ENCODE results near the gene OR9A2.

Gene OR9A2

GRCh38 chr7:143002106-143002505 lies 24.8 kb downstream of the OR9A2 start:
- ChIA-PET POLR2A (no interaction called here), CTCF (interaction anchor here (0.6 to 26.4 kb wide), 37 partner anchors 7 to 699 kb away, joined by 3 to 885 read pairs (median 6); partner anchors contain the start of genes EPHB6 and TAS2R40)
- TF ChIP-seq CTCF (IDR thresholded peaks at IDR 0.05; ENCODE audit: insufficient read depth, low read length, missing control alignments), result no peak
- no peak for DNase-seq (ENCODE audit: low read depth, low spot score)
- H3K4me3 ChIP-seq (ENCODE audit: low read depth, low read length), result no peak overlapping the region

- ChIA-PET CTCF (interaction anchor here (1.0 to 26.4 kb wide), 11 partner anchors 8 to 587 kb away, joined by 3 to 885 read pairs (median 33); partner anchors contain the start of gene TAS2R40), POLR2A (no interaction called here)
- DNase-seq (ENCODE audit: low read depth, low spot score), result no peak
- TF ChIP-seq CTCF (IDR thresholded peaks at IDR 0.05; ENCODE audit: insufficient read depth, low read length, missing control alignments), result no peak
- H3K4me3 ChIP-seq (ENCODE audit: low read depth, low read length), result no peak overlapping the region
These were observed 26.3 kb downstream of the OR9A2 start for GRCh38 chr7:143000648-143001047.

GRCh38 chr7:142999793-143000192 lies 27.1 kb downstream of the OR9A2 start:
- TF ChIP-seq CTCF (IDR thresholded peaks at IDR 0.05; ENCODE audit: insufficient read depth, low read length, missing control alignments), result no peak
- POLR2A ChIA-PET, result no interaction called here
- DNase-seq (ENCODE audit: low read depth, low spot score), result no peak
- no peak overlapping the region for H3K4me3 ChIP-seq (ENCODE audit: low read depth, low read length)
- CTCF ChIA-PET, result interaction anchor here (0.8 to 26.4 kb wide), 6 partner anchors 9 to 396 kb away, joined by 3 to 885 read pairs (median 4); partner anchors contain the start of gene TAS2R40

GRCh38 chr7:142998966-142999365 lies 28.0 kb downstream of the OR9A2 start:
- no peak overlapping the region for H3K4me3 ChIP-seq (ENCODE audit: low read depth, low read length)
- no peak for DNase-seq (ENCODE audit: low read depth, low spot score)
- ChIA-PET POLR2A (no interaction called here), CTCF (interaction anchor here (0.6 to 26.4 kb wide), 6 partner anchors 10 to 395 kb away, joined by 3 to 885 read pairs (median 4); partner anchors contain the start of gene TAS2R40)
- no peak for TF ChIP-seq CTCF (IDR thresholded peaks at IDR 0.05; ENCODE audit: insufficient read depth, low read length, missing control alignments)

- ChIA-PET CTCF (interaction anchor here (2.6 to 26.4 kb wide), 3 partner anchors 8 to 222 kb away, joined by 11 to 885 read pairs (median 17); partner anchors contain the start of gene TAS2R40), POLR2A (no interaction called here)
- TF ChIP-seq CTCF (IDR thresholded peaks at IDR 0.05; ENCODE audit: insufficient read depth, low read length, missing control alignments), result no peak
- DNase-seq (ENCODE audit: low read depth, low spot score), result no peak
- no peak overlapping the region for H3K4me3 ChIP-seq (ENCODE audit: low read depth, low read length)
These were observed 29.4 kb downstream of the OR9A2 start for GRCh38 chr7:142997456-142997989.

- POLR2A ChIA-PET, result no interaction called here
- no peak for DNase-seq (ENCODE audit: low read depth, low spot score)
These were observed 34.5 kb downstream of the OR9A2 start for GRCh38 chr7:142992427-142992826.

More at GRCh38 chr7:142992427-142992826, 34.5 kb downstream of the OR9A2 start:
- no peak for TF ChIP-seq CTCF (IDR thresholded peaks at IDR 0.05; ENCODE audit: insufficient read depth, low read length, missing control alignments)
- no peak overlapping the region for H3K4me3 ChIP-seq (ENCODE audit: low read depth, low read length)
- CTCF ChIA-PET, result interaction anchor here (1.1 to 2.9 kb wide), 6 partner anchors 10 to 627 kb away, joined by 3 to 36 read pairs (median 3); no protein-coding TSS in a partner anchor
